Measurements from ENCODE around the gene GPS1. TPM values are rescaled to one million over a fixed set of nuclear protein-coding genes. Genes with fewer than 3 reads are reported as not detected.

GPS1 gene
- polyA plus RNA-seq (ENCODE audit: insufficient read length): 69.4 TPM

- no peak for DNase-seq (ENCODE audit: low read depth)
These were observed at the start of gene GPS1, which contains the start of gene RFNG for GRCh38 chr17:82051776-82052637. GPS1 (plus strand) TSS chr17:82051898; CDS start chr17:82051932, 34 bp downstream. RFNG (minus strand) TSS chr17:82051811; CDS start chr17:82051766, 45 bp downstream.

DNA sequence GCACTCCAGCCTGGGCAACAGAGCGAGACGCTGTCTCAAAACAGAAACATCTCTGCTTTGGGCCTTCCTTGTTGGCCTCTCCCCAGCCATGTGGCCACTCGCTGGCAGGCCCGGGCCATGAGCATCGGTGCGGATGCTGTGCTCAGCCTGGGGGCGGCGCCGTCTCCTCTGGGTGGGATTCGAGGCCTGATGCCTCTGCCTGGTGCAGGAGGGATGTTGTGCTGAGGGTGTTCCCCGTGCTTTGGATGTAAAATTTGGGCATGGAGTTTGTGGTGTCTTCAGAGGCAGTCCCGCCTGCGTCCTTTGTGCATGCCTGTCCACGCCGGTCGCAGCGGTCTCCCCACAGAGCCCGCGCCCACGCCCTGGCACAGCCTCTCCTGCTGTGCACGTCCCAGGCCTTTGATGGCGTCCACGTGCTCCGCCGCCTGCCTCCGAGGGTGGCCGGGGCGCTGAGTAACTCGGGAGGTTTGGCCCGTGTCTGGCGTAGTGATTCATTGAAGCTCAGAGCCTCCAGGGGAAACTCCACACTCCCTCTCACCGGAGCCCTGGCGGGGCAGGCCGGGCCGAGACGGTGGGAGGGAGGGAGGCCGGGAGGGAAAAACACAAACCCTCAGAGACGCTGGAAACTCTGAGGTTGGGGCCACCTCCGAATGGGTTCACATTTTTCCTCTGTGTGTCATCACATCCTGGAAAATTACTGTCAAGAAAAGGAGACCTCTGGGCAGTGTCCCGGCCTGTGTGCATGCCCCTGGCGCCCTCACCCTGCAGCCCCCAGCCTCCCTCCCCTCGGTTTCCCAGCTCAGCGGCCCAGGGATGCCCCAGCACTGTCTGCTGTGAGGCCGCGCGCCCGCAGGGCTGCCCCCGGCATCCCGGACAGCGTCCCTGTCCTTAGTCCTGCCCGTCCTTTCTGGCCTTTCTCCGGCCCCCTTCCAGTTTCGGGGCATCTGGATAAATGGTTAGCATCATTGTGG, 48.0 kb upstream of the GPS1 start:
- DNase-seq (ENCODE audit: low read depth): no peak

GRCh38 chr17:82004517-82005455, 46.9 kb upstream of the GPS1 start:
- no peak for DNase-seq (ENCODE audit: low read depth)

- DNase-seq (ENCODE audit: low read depth): no peak
These were observed 45.9 kb upstream of the GPS1 start for GRCh38 chr17:82005701-82006348.

DNA sequence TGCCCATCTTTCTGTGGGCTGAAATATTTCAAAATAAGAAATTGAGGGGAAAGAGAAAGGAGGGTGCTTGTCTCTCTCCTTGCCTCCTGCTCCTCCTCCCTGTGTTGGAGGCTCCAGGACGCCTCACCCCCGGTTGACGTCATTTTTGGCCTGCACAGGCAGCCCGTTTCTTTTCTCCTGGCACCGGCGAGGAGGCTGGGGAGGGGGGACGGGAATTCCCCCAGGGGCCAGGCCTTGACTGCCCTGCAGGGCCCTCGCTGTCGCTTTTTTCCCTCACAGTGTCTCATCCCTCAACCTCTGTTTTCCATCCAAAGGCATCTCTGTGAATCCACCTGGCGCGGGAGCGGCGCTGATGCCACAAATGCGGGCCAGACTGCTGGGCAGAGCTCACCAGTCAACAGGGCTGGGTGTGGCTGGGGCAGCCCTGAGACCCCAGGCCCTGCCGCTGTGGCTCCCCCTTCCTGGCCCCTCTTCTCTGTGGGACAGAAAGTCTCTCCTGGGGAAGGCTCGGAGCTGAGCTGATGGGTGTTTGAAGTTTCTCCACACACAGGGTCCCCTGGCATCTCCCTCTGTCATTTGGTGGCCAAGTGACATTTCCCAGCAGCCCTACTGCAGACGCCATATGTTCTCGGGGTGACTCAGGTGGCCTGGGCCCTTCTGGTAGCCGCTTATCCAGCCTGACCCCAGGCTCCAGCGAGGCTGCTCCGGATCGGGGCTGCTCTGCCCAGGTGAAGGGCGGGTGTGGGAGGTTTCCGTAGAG, 45.0 kb upstream of the GPS1 start:
- no peak for DNase-seq (ENCODE audit: low read depth)

DNA sequence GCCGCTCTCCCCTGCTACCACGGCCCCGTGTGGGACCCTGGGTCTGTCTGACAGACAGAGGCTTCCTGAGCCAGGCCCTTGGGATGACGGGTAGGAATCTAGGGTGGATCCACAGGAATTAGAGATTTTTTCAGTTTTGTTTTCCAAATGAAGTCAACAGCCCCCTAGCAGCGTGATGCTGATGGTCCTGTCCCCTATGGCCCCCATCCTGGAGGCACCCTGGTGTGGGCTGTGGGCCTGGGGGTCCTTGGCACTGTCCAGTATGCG, 44.5 kb upstream of the GPS1 start:
- DNase-seq (ENCODE audit: low read depth): no peak

DNA sequence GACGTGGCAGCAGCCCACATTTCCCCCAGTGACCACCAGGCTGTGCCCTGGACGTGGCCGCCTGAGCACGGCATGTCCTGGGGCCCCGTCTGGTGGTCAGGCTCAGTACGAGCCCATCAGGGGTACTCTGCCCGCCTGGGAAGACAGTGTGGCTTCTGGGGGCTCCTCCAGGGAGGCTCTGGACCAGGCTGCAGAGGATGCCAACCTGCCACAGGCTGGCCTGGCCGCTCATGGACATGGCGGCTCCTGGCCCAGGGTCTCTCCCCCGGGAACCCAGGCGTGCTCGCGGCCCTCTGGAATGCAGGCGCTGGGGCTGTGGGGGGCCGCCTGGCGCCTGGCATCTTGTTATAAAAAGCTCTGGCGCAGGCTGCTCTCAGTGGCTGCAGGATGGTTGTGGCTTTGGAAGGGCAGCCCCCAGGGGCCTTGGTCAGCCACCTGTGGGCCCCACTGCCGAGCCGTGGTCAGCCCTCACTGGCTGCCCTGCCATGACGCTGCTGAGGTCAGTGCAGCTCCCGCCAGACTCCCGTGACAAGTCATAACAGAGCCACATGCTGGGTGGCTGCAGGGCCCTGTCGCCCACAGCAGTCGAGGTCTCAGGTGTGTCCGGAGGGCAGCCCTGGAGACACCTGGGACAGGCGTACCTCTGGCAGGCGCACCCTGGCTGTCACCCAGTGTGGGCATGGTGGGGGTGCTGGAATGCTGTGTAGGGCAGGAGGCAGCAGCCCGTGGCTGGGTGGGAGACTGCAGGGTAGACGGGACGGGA, 44.0 kb upstream of the GPS1 start:
- no peak for DNase-seq (ENCODE audit: low read depth)

- no peak for DNase-seq (ENCODE audit: low read depth)
These were observed 43.3 kb upstream of the GPS1 start for GRCh38 chr17:82008258-82008940.

DNA sequence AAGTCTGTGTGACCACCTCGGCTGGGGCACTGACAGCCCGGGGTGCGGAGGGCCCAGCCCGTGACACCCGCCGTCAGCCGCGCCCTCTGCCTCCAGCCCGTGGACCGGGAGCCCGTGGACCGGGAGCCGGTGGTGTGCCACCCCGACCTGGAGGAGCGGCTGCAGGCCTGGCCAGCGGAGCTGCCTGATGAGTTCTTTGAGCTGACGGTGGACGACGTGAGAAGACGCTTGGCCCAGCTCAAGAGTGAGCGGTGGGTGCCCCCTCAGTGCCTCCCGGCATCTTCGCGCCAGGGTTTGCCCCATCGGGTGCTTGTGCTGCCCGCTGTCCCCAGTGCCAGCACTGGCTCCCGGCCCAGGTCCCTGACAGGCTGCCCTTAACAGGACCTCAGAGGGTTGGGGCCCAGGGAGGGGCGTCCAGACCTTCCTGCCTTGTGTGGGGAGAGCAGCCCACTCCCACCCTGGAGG, 42.7 kb upstream of the GPS1 start:
- no peak for DNase-seq (ENCODE audit: low read depth)

- DNase-seq (ENCODE audit: low read depth): no peak
These were observed 42.3 kb upstream of the GPS1 start for GRCh38 chr17:82009413-82009812.

- DNase-seq (ENCODE audit: low read depth): no peak
These were observed 40.8 kb upstream of the GPS1 start for GRCh38 chr17:82010575-82011525.

- no peak for DNase-seq (ENCODE audit: low read depth)
These were observed 40.0 kb upstream of the GPS1 start for GRCh38 chr17:82011617-82012187.

DNA sequence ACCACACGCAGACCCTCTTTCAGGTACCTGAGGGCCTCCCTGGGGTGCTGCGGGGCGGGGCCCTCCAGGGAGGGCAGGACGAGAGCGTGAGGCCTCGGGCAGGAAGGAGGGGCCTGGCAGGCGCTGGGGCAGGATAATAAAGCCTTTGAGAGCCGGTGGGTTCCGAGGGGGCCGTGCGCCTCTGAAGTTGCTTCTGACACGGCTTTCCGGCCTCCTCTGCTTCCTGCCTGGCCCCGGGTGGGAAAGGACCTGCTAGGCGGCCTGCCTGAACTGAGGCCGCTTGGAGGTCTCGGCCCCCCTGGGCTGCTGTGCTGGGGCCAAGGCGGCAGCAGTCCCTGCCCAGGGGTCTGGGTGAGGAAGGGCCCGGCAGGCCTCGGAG, 39.4 kb upstream of the GPS1 start:
- no peak for DNase-seq (ENCODE audit: low read depth)

DNA sequence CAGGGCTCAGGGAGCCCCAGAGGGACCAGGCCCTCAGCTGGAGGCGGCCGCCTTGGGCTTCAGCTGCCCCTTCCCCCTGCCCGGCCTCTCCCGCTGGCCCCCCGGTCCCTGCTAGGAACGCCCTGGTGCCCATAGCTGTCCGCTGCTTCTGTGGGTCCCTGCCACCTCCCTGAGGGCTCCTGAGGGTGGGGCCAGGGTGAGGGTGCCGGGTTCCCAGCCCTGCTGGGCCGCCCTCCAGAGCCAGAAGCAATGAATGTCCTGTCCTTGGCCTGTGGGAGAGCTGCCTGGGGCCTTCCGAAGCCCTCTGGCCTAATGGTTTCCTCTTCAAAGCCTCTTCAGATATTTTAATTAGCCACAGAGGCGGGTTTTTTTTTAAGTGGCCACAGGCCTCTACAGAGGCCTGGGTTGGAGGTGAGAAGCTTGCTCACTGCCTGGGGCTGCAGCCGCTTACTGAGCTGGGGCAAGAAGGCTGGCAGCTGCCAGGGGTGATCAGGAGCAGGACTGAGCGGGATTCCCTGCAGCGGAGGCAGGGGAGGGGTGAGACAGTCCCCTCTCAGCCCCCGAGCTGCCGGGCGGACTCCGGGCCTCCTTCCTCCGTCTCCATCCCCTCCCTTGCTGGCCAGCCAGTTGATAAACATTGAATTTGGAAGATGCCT, 38.9 kb upstream of the GPS1 start:
- no peak for DNase-seq (ENCODE audit: low read depth)

GRCh38 chr17:82013341-82013740, 38.4 kb upstream of the GPS1 start:
- no peak for DNase-seq (ENCODE audit: low read depth)

DNA sequence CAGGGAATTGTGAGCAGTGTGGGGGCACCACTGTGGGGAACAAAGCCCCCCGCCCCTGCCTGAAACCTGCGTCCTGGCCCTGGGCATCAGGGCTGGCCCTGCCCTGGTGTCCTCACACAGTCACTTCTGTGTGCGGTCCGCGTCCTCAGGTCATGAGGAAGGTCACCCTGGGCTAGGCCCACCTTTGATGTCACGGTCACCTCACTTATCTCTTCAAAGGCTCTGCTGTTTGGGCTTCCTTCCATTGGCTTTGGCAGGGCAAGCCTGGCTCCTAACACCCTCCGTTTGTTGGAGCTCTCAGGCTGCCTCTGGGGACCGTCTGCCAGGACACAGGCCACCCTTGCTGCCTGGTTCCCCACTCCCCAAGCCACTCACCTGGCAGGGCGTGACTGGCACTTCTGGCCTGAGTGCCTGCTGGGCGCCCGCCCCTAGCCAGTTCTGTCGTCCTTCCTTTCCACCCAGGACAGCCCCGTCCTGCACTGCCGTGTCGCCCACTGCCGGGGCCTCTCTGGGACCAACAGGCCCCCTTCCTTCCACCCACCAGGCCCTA, 37.9 kb upstream of the GPS1 start:
- DNase-seq (ENCODE audit: low read depth): no peak

Data from forelimb muscle (tissue), 1 donor.